ENCODE results near the gene RRM2. TPM values are rescaled to one million over a fixed set of nuclear protein-coding genes. Genes with fewer than 3 reads are reported as not detected.
A peak's percentile ranks its signal among the peaks of the same experiment; 100 is the strongest.
"Not testable (repeated sequence)": the region's sequence is repeated elsewhere in the genome, so short reads cannot be mapped to it uniquely, and the experiment has no call there.

Gene RRM2
- total RNA-seq, 2 experiments from 2014 or later, result 546 to 570 TPM

DNA sequence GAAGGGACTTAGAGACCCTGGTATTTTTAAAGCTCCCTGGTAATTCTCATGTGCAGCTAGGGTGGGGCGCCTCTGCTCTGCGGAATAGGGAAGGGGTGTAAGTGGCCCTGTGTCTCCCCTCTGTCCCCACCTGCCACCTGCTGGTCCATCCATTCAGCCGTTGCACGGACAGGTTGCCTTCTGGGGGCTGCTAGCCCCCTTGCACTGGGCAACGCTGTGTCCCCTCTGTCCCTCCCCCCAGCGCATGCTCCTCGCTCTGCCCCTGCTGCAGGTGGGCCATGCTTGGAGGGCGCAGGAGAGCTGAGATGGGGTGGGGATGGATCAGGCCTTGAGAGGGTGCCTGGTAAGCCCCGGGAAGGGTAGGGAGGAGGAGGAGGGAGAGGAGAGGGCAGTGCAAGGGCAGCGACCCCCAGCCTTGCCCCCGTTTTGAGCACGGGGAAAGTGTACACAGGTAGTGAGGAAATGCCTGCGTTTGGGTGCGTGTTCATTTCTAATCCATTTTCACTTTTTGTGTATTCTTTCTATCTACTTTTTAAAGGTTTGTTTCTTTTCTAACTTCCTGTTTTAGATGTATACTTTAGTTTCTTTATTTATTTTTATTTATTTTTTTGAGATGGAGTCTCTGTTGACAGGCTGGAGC is 23.9 kb downstream of the RRM2 start:
- Mint-ChIP-seq H3K4me3 (no peak overlapping the region), H3K27me3 (no peaks in the 10 kb centered on the region), H3K36me3 (ENCODE audit: low read depth) (peaks cover 71% of the 10 kb centered on the region), H3K4me1 (peaks cover 23% of the 10 kb centered on the region), H3K9me3 (no peaks in the 10 kb centered on the region), H3K27ac (no peak overlapping the region)
- no peak for DNase-seq
- ChIA-PET CTCF (no interaction called here), POLR2A (interaction anchor here (8.9 kb wide), 1 partner anchor 17 kb away, joined by 126 read pairs; the partner anchor contains the start of gene RRM2)

- Mint-ChIP-seq H3K36me3 (ENCODE audit: low read depth) (peaks cover 64% of the 10 kb centered on the region), H3K4me1 (peaks cover 17% of the 10 kb centered on the region)
- H3K4me3 Mint-ChIP-seq, H3K27me3 Mint-ChIP-seq, DNase-seq, H3K27ac Mint-ChIP-seq, H3K9me3 Mint-ChIP-seq: not testable (repeated sequence)
- ChIA-PET CTCF (interaction anchor here (1.8 kb wide), 1 partner anchor 288 kb away, joined by 4 read pairs; no protein-coding TSS in a partner anchor), POLR2A (interaction anchor here (8.9 kb wide), 1 partner anchor 18 kb away, joined by 126 read pairs; the partner anchor contains the start of gene RRM2)
Measured at GRCh38 chr2:10147050-10147660, 24.6 kb downstream of the RRM2 start.

GRCh38 chr2:10148268-10148667 is 25.7 kb downstream of the RRM2 start:
- DNase-seq, result no peak
- H3K4me1 Mint-ChIP-seq, result peaks cover 14% of the 10 kb centered on the region
- no peaks in the 10 kb centered on the region for H3K9me3 Mint-ChIP-seq
- POLR2A ChIA-PET, result interaction anchor here (1.0 kb wide), 2 partner anchors 14 to 287 kb away, joined by 3 read pairs; no protein-coding TSS in a partner anchor
- CTCF ChIA-PET, result interaction anchor here (0.6 to 1.8 kb wide), 3 partner anchors 24 to 287 kb away, joined by 3 to 5 read pairs (median 4); no protein-coding TSS in a partner anchor
- peaks cover 61% of the 10 kb centered on the region for H3K36me3 Mint-ChIP-seq (ENCODE audit: low read depth)
- H3K27me3 Mint-ChIP-seq, result no peaks in the 10 kb centered on the region
- no peak overlapping the region for H3K4me3 Mint-ChIP-seq
- no peak overlapping the region for H3K27ac Mint-ChIP-seq

- H3K4me3 Mint-ChIP-seq, result no peak overlapping the region
Measured at GRCh38 chr2:10149635-10150034, 27.1 kb downstream of the RRM2 start.

DNA sequence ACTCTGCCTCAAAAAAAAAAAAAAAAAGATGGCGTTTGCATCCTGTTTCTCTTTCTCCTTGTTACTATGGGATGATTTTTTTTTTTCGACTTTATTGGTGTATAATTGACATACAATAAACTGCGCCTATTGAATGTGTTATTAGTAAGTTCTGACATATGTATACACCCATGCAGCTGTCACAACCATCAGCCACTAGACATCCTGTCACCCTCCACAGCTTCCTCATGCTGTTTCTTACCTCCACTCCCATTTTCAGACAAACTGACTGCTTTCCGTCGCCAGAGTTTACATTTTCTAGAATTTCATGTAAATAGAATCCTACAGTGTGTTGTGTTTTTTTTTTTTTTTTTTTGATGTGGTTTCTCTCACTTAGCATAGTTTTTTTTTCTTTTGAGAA is 27.9 kb downstream of the RRM2 start:
- H3K36me3 Mint-ChIP-seq (ENCODE audit: low read depth), result peaks cover 53% of the 10 kb centered on the region
- peaks cover 14% of the 10 kb centered on the region for H3K4me1 Mint-ChIP-seq
- H3K9me3 Mint-ChIP-seq, result no peaks in the 10 kb centered on the region
- peak overlapping the region; percentile 22 for H3K27ac Mint-ChIP-seq
- CTCF ChIA-PET, result interaction anchor here (0.7 to 1.8 kb wide), 5 partner anchors 106 to 581 kb away, joined by 3 to 5 read pairs (median 3); no protein-coding TSS in a partner anchor
- no peaks in the 10 kb centered on the region for H3K27me3 Mint-ChIP-seq
- POLR2A ChIA-PET, result interaction anchor here (0.9 kb wide), 1 partner anchor 295 kb away, joined by 4 read pairs; no protein-coding TSS in a partner anchor
- H3K4me3 Mint-ChIP-seq, result no peak overlapping the region
- no peak for DNase-seq

More at GRCh38 chr2:10149635-10150034, 27.1 kb downstream of the RRM2 start:
- H3K36me3 Mint-ChIP-seq (ENCODE audit: low read depth), result peaks cover 55% of the 10 kb centered on the region
- H3K27me3 Mint-ChIP-seq, result no peaks in the 10 kb centered on the region
- H3K27ac Mint-ChIP-seq, result no peak overlapping the region
- DNase-seq, result no peak
- no peaks in the 10 kb centered on the region for H3K9me3 Mint-ChIP-seq
- peaks cover 14% of the 10 kb centered on the region for H3K4me1 Mint-ChIP-seq
- ChIA-PET POLR2A (no interaction called here), CTCF (interaction anchor here (1.0 kb wide), 1 partner anchor 267 kb away, joined by 3 read pairs; no protein-coding TSS in a partner anchor)

GRCh38 chr2:10151462-10151861 is 28.9 kb downstream of the RRM2 start:
- no peak overlapping the region for H3K27ac Mint-ChIP-seq
- H3K4me1 Mint-ChIP-seq, result peaks cover 14% of the 10 kb centered on the region
- ChIA-PET CTCF (interaction anchor here (0.7 to 1.8 kb wide), 3 partner anchors 8 to 284 kb away, joined by 3 to 5 read pairs (median 3); no protein-coding TSS in a partner anchor), POLR2A (interaction anchor here (0.7 kb wide), 1 partner anchor 79 kb away, joined by 5 read pairs; no protein-coding TSS in a partner anchor)
- H3K4me3 Mint-ChIP-seq, result no peak overlapping the region
- no peak for DNase-seq
- no peaks in the 10 kb centered on the region for H3K27me3 Mint-ChIP-seq
- H3K36me3 Mint-ChIP-seq (ENCODE audit: low read depth), result peaks cover 58% of the 10 kb centered on the region
- no peaks in the 10 kb centered on the region for H3K9me3 Mint-ChIP-seq

- Mint-ChIP-seq H3K27me3 (no peaks in the 10 kb centered on the region), H3K9me3 (no peaks in the 10 kb centered on the region), H3K4me3 (no peak overlapping the region), H3K36me3 (ENCODE audit: low read depth) (peaks cover 61% of the 10 kb centered on the region), H3K27ac (no peak overlapping the region), H3K4me1 (peaks cover 25% of the 10 kb centered on the region)
- DNase-seq, result no peak
- CTCF ChIA-PET, result interaction anchor here (1.3 to 1.8 kb wide), 4 partner anchors 15 to 278 kb away, joined by 3 to 18 read pairs (median 6); no protein-coding TSS in a partner anchor
- POLR2A ChIA-PET, result interaction anchor here (1.3 to 1.7 kb wide), 2 partner anchors 13 to 33 kb away, joined by 3 to 6 read pairs; no protein-coding TSS in a partner anchor
Measured at GRCh38 chr2:10157293-10157692, 34.8 kb downstream of the RRM2 start.

DNA sequence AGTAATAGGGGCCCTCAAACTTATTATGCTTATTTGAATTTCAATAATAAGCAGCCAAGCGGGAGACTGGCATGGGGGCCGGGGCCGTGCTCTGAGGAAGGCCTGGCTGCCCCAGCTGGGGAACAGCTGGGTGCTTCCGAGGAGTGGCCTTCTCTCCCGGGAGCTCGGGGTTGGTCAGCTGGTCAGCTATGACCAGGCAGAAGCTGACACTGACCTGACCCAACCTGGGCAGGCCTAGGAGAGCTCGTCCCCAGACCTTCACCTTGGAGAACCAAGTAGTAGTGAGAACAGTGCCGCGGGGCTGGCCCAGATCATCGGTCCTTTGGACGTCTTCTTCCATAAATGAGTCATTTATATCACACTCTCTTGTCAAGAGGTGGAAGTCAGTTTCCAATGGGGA is 36.1 kb downstream of the RRM2 start:
- peaks cover 30% of the 10 kb centered on the region for H3K4me1 Mint-ChIP-seq
- DNase-seq, result no peak
- ChIA-PET CTCF (interaction anchor here (0.6 to 1.8 kb wide), 3 partner anchors 7 to 717 kb away, joined by 3 to 18 read pairs (median 3); no protein-coding TSS in a partner anchor), POLR2A (interaction anchor here (1.3 kb wide), 1 partner anchor 35 kb away, joined by 3 read pairs; no protein-coding TSS in a partner anchor)
- peaks cover 54% of the 10 kb centered on the region for H3K36me3 Mint-ChIP-seq (ENCODE audit: low read depth)
- H3K9me3 Mint-ChIP-seq, result no peaks in the 10 kb centered on the region
- no peaks in the 10 kb centered on the region for H3K27me3 Mint-ChIP-seq
- H3K27ac Mint-ChIP-seq, result peak overlapping the region; percentile 31
- H3K4me3 Mint-ChIP-seq, result no peak overlapping the region

GRCh38 chr2:10159086-10159485 is 36.5 kb downstream of the RRM2 start:
- Mint-ChIP-seq H3K4me3 (no peak overlapping the region), H3K27ac (peak overlapping the region; percentile 48), H3K4me1 (peaks cover 33% of the 10 kb centered on the region), H3K9me3 (no peaks in the 10 kb centered on the region), H3K27me3 (no peaks in the 10 kb centered on the region), H3K36me3 (ENCODE audit: low read depth) (peaks cover 54% of the 10 kb centered on the region)
- no peak for DNase-seq
- POLR2A ChIA-PET, result interaction anchor here (0.9 kb wide), 1 partner anchor 249 kb away, joined by 4 read pairs; no protein-coding TSS in a partner anchor
- CTCF ChIA-PET, result interaction anchor here (0.6 to 1.2 kb wide), 4 partner anchors 8 to 717 kb away, joined by 3 to 8 read pairs (median 4); no protein-coding TSS in a partner anchor

GRCh38 chr2:10159581-10160131 is 37.1 kb downstream of the RRM2 start:
- Mint-ChIP-seq H3K4me1 (peaks cover 37% of the 10 kb centered on the region), H3K4me3 (no peak overlapping the region), H3K36me3 (ENCODE audit: low read depth) (peaks cover 57% of the 10 kb centered on the region), H3K27ac (peak overlapping the region; percentile 48), H3K9me3 (no peaks in the 10 kb centered on the region), H3K27me3 (no peaks in the 10 kb centered on the region)
- no peak for DNase-seq
- POLR2A ChIA-PET, result interaction anchor here (0.9 kb wide), 2 partner anchors 31 to 249 kb away, joined by 3 to 4 read pairs; no protein-coding TSS in a partner anchor
- CTCF ChIA-PET, result interaction anchor here (0.6 to 1.2 kb wide), 3 partner anchors 8 to 275 kb away, joined by 3 to 8 read pairs (median 4); no protein-coding TSS in a partner anchor

DNA sequence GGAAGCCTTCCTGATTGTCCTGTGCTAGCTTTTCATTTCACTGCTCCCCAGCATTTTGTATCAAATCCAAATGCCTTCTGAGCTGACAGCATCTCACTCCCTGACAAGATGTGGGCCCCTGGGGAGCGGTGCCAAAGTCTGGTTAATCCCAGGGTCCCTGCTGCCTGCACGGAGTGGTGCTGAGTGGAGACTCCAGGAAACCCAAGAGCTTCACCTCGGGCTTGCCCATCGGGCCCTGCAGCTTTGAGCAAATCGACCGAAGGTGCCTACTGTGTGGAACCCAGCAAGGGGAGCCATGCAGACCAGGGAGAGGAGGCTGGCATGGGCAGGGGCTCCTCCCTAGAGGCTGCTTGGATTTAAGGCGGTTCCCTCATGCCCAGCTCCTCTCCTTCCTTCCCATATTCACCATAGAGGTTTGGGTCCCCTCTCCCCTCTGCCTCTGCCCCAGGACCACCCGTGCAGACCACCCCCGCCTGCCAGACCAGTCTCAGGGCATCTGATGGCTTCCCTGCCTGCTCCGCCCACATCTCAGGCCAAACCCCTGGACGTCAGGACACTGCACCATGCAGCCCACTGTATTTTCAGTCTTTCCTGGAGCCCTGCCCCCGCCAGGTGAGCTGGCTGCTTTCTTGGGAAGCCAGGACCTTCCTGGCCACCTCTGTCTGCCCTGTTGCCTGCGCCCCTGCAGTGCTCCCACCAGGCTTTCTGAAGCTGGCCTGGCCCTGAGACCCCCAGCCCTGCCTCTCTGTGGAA is 37.8 kb downstream of the RRM2 start:
- no peaks in the 10 kb centered on the region for H3K9me3 Mint-ChIP-seq
- peaks cover 37% of the 10 kb centered on the region for H3K4me1 Mint-ChIP-seq
- H3K27ac Mint-ChIP-seq, result no peak overlapping the region
- no peaks in the 10 kb centered on the region for H3K27me3 Mint-ChIP-seq
- ChIA-PET POLR2A (interaction anchor here (0.9 to 1.1 kb wide), 4 partner anchors 31 to 249 kb away, joined by 3 to 4 read pairs (median 4); no protein-coding TSS in a partner anchor), CTCF (interaction anchor here (1.0 to 3.3 kb wide), 3 partner anchors 248 to 275 kb away, joined by 4 to 15 read pairs (median 8); no protein-coding TSS in a partner anchor)
- peaks cover 58% of the 10 kb centered on the region for H3K36me3 Mint-ChIP-seq (ENCODE audit: low read depth)
- no peak for DNase-seq
- H3K4me3 Mint-ChIP-seq, result no peak overlapping the region

All from activated CD4-positive, alpha-beta memory T cell treated with anti-CD3 and anti-CD28 coated beads, Interleukin-2, amount 10 ng/mL, durations not matched to agents 7 days and 5 days (primary cell).